ENCODE data around the gene KDM2A.

Gene KDM2A

GRCh38 chr11:67275606-67276409 lies 156.7 kb downstream of the KDM2A start:
- DNase-seq, result no peak

GRCh38 chr11:67276781-67277230 lies 157.7 kb downstream of the KDM2A start:
- DNase-seq, result no peak

- peak; percentile 78 for DNase-seq
These were observed 158.3 kb downstream of the KDM2A start for GRCh38 chr11:67277231-67277961.

GRCh38 chr11:67278135-67278938 lies 159.3 kb downstream of the KDM2A start:
- no peak for DNase-seq

- no peak for DNase-seq
These were observed 160.0 kb downstream of the KDM2A start for GRCh38 chr11:67278939-67279588.

GRCh38 chr11:67279589-67280340 lies 160.7 kb downstream of the KDM2A start:
- DNase-seq, result no peak

GRCh38 chr11:67280341-67280787 lies 161.3 kb downstream of the KDM2A start:
- DNase-seq, result no peak

- no peak for DNase-seq
These were observed 161.9 kb downstream of the KDM2A start for GRCh38 chr11:67280788-67281551.

- DNase-seq, result no peak
These were observed 162.6 kb downstream of the KDM2A start for GRCh38 chr11:67281552-67282150.

GRCh38 chr11:67282155-67282875 lies 163.3 kb downstream of the KDM2A start:
- no peak for DNase-seq

GRCh38 chr11:67282876-67283371 lies 163.9 kb downstream of the KDM2A start:
- DNase-seq, result no peak

- DNase-seq, result no peak
These were observed 164.5 kb downstream of the KDM2A start for GRCh38 chr11:67283481-67283963.

- no peak for DNase-seq
These were observed 165.9 kb downstream of the KDM2A start for GRCh38 chr11:67284811-67285540.

GRCh38 chr11:67285541-67286498 lies 166.8 kb downstream of the KDM2A start:
- no peak for DNase-seq

- no peak for DNase-seq
These were observed 167.7 kb downstream of the KDM2A start for GRCh38 chr11:67286621-67287333.

GRCh38 chr11:67287355-67288197 lies 168.5 kb downstream of the KDM2A start:
- DNase-seq, result no peak

Data from NCI-H2107 (cell line).